ENCODE data around the gene C3orf22. TPM values are rescaled to one million over a fixed set of nuclear protein-coding genes. Genes with fewer than 3 reads are reported as not detected.

Gene C3orf22
- total RNA-seq, 2 experiments from 2014 or later = not detected

DNA sequence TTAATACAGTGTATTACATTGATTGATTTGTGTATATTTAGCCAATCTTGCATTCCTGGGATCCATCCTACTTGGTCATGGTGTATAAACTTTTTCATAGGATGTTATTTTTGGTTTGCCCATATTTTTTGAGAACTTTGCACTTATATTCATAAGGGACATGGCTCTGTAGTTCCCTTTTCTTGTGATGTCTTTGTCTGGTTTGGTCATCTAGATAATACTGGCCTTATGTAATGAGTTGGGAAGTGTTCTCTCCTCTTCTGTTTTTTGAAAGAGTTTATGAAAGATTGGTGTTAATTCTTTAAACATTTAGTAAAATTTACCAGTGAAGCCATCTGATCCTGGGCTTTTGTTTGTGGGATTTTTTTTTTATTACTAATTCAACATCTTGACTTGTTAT is 25.2 kb downstream of the C3orf22 start:
- ChIA-PET POLR2A (no interaction called here), CTCF (ENCODE audit: unreplicated experiment) (no interaction called here)
- H3K9me3 ChIP-seq (ENCODE audit: low read length) = no peaks in the 10 kb centered on the region
- no TSS peak for BruUV-seq (replicated peaks)
- no peaks in the 10 kb centered on the region for H3K9me2 ChIP-seq (ENCODE audit: insufficient read depth, low read length)
- H3K4me2 ChIP-seq (ENCODE audit: low read length) = no peak overlapping the region
- H3K79me2 ChIP-seq (ENCODE audit: insufficient read depth, low read depth, low read length) = no peaks in the 10 kb centered on the region
- H3K36me3 ChIP-seq (ENCODE audit: insufficient read depth, low read length) = no peaks in the 10 kb centered on the region
- no peak overlapping the region for H2AFZ ChIP-seq (ENCODE audit: low read length)
- TF ChIP-seq, protein P1, sequence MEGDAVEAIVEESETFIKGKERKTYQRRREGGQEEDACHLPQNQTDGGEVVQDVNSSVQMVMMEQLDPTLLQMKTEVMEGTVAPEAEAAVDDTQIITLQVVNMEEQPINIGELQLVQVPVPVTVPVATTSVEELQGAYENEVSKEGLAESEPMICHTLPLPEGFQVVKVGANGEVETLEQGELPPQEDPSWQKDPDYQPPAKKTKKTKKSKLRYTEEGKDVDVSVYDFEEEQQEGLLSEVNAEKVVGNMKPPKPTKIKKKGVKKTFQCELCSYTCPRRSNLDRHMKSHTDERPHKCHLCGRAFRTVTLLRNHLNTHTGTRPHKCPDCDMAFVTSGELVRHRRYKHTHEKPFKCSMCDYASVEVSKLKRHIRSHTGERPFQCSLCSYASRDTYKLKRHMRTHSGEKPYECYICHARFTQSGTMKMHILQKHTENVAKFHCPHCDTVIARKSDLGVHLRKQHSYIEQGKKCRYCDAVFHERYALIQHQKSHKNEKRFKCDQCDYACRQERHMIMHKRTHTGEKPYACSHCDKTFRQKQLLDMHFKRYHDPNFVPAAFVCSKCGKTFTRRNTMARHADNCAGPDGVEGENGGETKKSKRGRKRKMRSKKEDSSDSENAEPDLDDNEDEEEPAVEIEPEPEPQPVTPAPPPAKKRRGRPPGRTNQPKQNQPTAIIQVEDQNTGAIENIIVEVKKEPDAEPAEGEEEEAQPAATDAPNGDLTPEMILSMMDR (conservative IDR thresholded peaks at IDR 0.05; ENCODE audit: low read length) = no peak
- TF ChIP-seq EZH2phosphoT487 (IDR thresholded peaks at IDR 0.05; ENCODE audit: borderline replicate concordance, low read depth, low read length) = no peak
- no peak for DNase-seq (ENCODE audit: low spot score)
- H4K20me1 ChIP-seq (ENCODE audit: insufficient read depth, low read length) = no peaks in the 10 kb centered on the region
- H3K27ac ChIP-seq (ENCODE audit: low read depth, low read length, poor library complexity, severe bottlenecking) = no peak overlapping the region
- no peaks in the 10 kb centered on the region for H3K4me1 ChIP-seq (ENCODE audit: insufficient read depth, low read length, poor library complexity, severe bottlenecking)
- H3K4me3 ChIP-seq (ENCODE audit: low read depth, low read length, poor library complexity, severe bottlenecking) = no peak overlapping the region
- intact Hi-C loops (cut with micrococcal nuclease; ENCODE audit: unreplicated experiment) = no loop called here

DNA sequence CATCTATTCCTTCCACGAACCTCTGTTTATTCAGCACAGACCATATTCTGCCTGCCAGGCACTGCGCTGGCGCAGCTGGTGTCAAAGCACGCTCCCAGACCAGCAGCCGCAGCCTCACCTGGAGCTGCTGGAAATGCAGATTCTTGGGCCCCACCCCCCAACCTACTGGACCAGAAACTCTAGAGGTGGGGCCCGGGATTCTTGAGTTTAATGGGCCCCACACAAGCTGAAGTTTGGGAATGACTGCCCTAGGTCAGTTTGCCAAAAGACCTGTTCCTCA is 27.7 kb downstream of the C3orf22 start:
- ChIA-PET POLR2A (no interaction called here), CTCF (ENCODE audit: unreplicated experiment) (no interaction called here)
- H3K4me2 ChIP-seq (ENCODE audit: low read length) = no peak overlapping the region
- no peaks in the 10 kb centered on the region for H4K20me1 ChIP-seq (ENCODE audit: insufficient read depth, low read length)
- H3K79me2 ChIP-seq (ENCODE audit: insufficient read depth, low read depth, low read length) = no peaks in the 10 kb centered on the region
- TF ChIP-seq, protein P1 (conservative IDR thresholded peaks at IDR 0.05; ENCODE audit: low read length) = no peak
- TF ChIP-seq EZH2phosphoT487 (IDR thresholded peaks at IDR 0.05; ENCODE audit: borderline replicate concordance, low read depth, low read length) = no peak
- no peaks in the 10 kb centered on the region for H3K9me2 ChIP-seq (ENCODE audit: insufficient read depth, low read length)
- no peak overlapping the region for H3K4me3 ChIP-seq (ENCODE audit: low read depth, low read length, poor library complexity, severe bottlenecking)
- no peaks in the 10 kb centered on the region for H3K36me3 ChIP-seq (ENCODE audit: insufficient read depth, low read length)
- H3K27ac ChIP-seq (ENCODE audit: low read depth, low read length, poor library complexity, severe bottlenecking) = no peak overlapping the region
- no TSS peak for BruUV-seq (replicated peaks)
- no peak for DNase-seq (ENCODE audit: low spot score)
- H3K4me1 ChIP-seq (ENCODE audit: insufficient read depth, low read length, poor library complexity, severe bottlenecking) = no peaks in the 10 kb centered on the region
- H3K9me3 ChIP-seq (ENCODE audit: low read length) = no peaks in the 10 kb centered on the region
- intact Hi-C loops (cut with micrococcal nuclease; ENCODE audit: unreplicated experiment) = no loop called here
- H2AFZ ChIP-seq (ENCODE audit: low read length) = no peak overlapping the region

DNA sequence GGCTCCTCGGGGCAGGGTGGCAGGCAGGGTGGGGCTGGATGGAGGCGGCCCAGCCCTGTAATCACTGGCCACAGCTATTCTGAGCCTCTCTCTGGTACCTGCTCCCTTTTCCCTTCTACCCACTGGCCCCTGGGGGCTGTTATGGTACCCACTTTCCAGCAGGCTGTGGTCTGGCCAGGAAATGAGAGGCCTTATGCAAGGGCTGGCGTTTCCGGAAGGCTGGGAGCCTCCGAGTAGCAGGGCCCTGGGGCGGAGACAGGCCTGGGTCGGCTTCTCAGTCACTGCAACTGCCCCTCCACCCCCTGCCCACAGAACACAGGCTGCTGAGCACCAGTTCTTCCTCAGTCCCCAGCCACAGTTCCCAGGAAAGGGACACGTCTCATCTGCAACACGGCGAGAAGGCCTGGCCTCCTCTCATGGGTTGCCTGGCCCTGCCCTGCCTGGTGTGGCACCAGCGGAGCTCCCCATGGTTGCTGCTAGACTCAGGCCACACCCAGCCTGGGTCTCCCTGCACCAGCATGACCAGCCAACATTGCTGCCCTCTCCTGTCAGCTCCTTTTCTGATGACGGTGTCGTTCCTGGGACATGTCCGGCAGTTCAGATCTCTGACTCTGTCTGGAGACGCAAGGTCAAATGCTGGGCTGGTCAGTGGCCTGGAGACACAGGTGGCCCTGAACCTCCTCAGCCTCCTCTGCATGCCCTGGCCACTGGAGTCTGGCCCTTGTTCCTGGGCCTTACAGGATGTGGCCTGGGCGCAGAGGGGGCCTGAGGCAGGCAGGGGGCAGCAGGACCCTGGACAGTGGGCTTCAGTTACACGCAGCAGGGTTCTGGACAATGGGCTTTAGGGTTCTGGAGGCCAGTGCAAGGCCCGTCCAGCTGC is 28.3 kb downstream of the C3orf22 start:
- Histone ChIP-seq H3K4me3 (ENCODE audit: low read depth, low read length, poor library complexity, severe bottlenecking) (no peak overlapping the region), H3K9me3 (ENCODE audit: low read length) (no peaks in the 10 kb centered on the region), H3K79me2 (ENCODE audit: insufficient read depth, low read depth, low read length) (no peaks in the 10 kb centered on the region), H3K9me2 (ENCODE audit: insufficient read depth, low read length) (no peaks in the 10 kb centered on the region), H3K4me1 (ENCODE audit: insufficient read depth, low read length, poor library complexity, severe bottlenecking) (no peaks in the 10 kb centered on the region), H4K20me1 (ENCODE audit: insufficient read depth, low read length) (no peaks in the 10 kb centered on the region), H3K36me3 (ENCODE audit: insufficient read depth, low read length) (no peaks in the 10 kb centered on the region), H3K27ac (ENCODE audit: low read depth, low read length, poor library complexity, severe bottlenecking) (no peak overlapping the region), H3K4me2 (ENCODE audit: low read length) (no peak overlapping the region), H2AFZ (ENCODE audit: low read length) (no peak overlapping the region)
- BruUV-seq (replicated peaks) = no TSS peak
- DNase-seq (ENCODE audit: low spot score) = no peak
- TF ChIP-seq, protein P1 (conservative IDR thresholded peaks at IDR 0.05; ENCODE audit: low read length) = no peak
- TF ChIP-seq EZH2phosphoT487 (IDR thresholded peaks at IDR 0.05; ENCODE audit: borderline replicate concordance, low read depth, low read length) = no peak
- CTCF ChIA-PET (ENCODE audit: unreplicated experiment) = no interaction called here
- POLR2A ChIA-PET = no interaction called here
- intact Hi-C loops (cut with micrococcal nuclease; ENCODE audit: unreplicated experiment) = no loop called here
